K562 (cell line): ENCODE measurements around the gene TPX2. TPM values are rescaled to one million over a fixed set of nuclear protein-coding genes. Genes with fewer than 3 reads are reported as not detected.

Source experiments
- ATAC-seq: fragments of 200-7000 bp; cut with Tn5 transposase; 3 replicates; pipeline ENCODE4 v1.9.1; 2020; ENCODE audit warnings: moderate library complexity
- BruUV-seq: library from RNA; stranded (reverse); fragments of 400-500 nt; replicated peaks from 2 replicates; lab custom pipeline; 2021; lab: Mats Ljungman, UMichigan
- CTCF ChIA-PET: fragments of 300-600 bp; formaldehyde crosslinking; extraction: SDS; loops from one replicate; lab custom pipeline; 2021; ENCODE audit warnings: low intra/inter-chr PET ratio; lab: Yijun Ruan, JAX
- POLR2A ChIA-PET: fragments of 300-600, 350-650 bp; sonication (Branson Sonifier 250); formaldehyde crosslinking; extraction: SDS; loops from one replicate; lab custom pipeline; 2021; ENCODE audit warnings: antibody characterized with exemption, inconsistent platforms; lab: Yijun Ruan, JAX
- DNase-seq, 4 experiments: peaks; one replicate each; pipeline versions ENCODE4 v3.0.0 to v3.0.0-alpha.2; 2011 to 2018; ENCODE audit warnings: low spot score in 3 of 4, mixed read lengths in 3 of 4; ENCODE audit errors: extremely low read depth in 1 of 4
- FAIRE-seq: peaks from 2 replicates; lab custom pipeline; 2011; peaks lifted over from hg19 to GRCh38; lab: Jason Lieb, UNC
- H2AFZ ChIP-seq: 2 replicates; pipeline ENCODE4 v1.6.0; 2011; ENCODE audit warnings: low read depth, low read length, control low read depth, inconsistent platforms
- H3K27ac ChIP-seq: fragments of 200-600 bp; 3 replicates; pipeline ENCODE4 v1.8.0; 2011; ENCODE audit warnings: low read depth, mild to moderate bottlenecking, control low read depth, inconsistent platforms, low read length, moderate library complexity, mixed read lengths; ENCODE audit errors: extremely low read depth
- H3K27me3 ChIP-seq, 2 experiments: fragments of 300-600 bp in 1 of 2; 2 replicates in 1 of 2; 3 replicates in 1 of 2; pipeline versions ENCODE4 v1.6.0 to v1.8.0; 2011; ENCODE audit warnings: inconsistent platforms in 2 of 2, low read length in 2 of 2, mild to moderate bottlenecking in 1 of 2, mixed read lengths in 1 of 2, moderate library complexity in 1 of 2; ENCODE audit not compliant: control insufficient read depth in 2 of 2, insufficient read depth in 2 of 2
- H3K36me3 ChIP-seq: fragments of 300-600 bp; 3 replicates; pipeline ENCODE4 v1.8.0; 2011; ENCODE audit warnings: mild to moderate bottlenecking, low read length, inconsistent platforms; ENCODE audit not compliant: control insufficient read depth, insufficient read depth
- H3K4me1 ChIP-seq, 2 experiments: fragments of 200-600 bp in 1 of 2; replicated peaks in 1 of 2; 2 replicates in 1 of 2; 3 replicates in 1 of 2; pipeline versions ENCODE4 v1.5.1 to v1.8.0; 2011; ENCODE audit warnings: inconsistent platforms in 2 of 2, low read length in 2 of 2, mild to moderate bottlenecking in 1 of 2, mixed read lengths in 1 of 2, moderate library complexity in 1 of 2; ENCODE audit not compliant: control insufficient read depth in 2 of 2, insufficient read depth in 2 of 2
- H3K4me2 ChIP-seq: 2 replicates; pipeline ENCODE4 v1.6.1; 2011; ENCODE audit warnings: low read length, control low read depth, inconsistent platforms, mixed read lengths; ENCODE audit not compliant: insufficient read depth
- H3K4me3 ChIP-seq: fragments of 200-600 bp; sonication (generic), shearing (Covaris generic); 2 replicates; pipeline ENCODE4 v1.5.1; 2016; ENCODE audit warnings: control low read depth, inconsistent platforms
- H3K79me2 ChIP-seq: fragments of 200-600 bp; 3 replicates; pipeline ENCODE4 v1.8.0; 2011; ENCODE audit warnings: low read length, inconsistent platforms; ENCODE audit not compliant: control insufficient read depth, insufficient read depth
- H3K9ac ChIP-seq, 2 experiments: 2 replicates each; pipeline versions ENCODE4 v1.6.0 to v1.6.1; 2011; ENCODE audit warnings: low read depth in 2 of 2, low read length in 2 of 2, control low read depth in 1 of 2, inconsistent platforms in 1 of 2, mild to moderate bottlenecking in 1 of 2, mixed read lengths in 1 of 2; ENCODE audit not compliant: insufficient read depth in 1 of 2
- H3K9me1 ChIP-seq: one replicate; pipeline ENCODE4 v1.6.0; 2011; ENCODE audit warnings: inconsistent platforms, mild to moderate bottlenecking, low read length, moderate library complexity; ENCODE audit not compliant: control insufficient read depth, insufficient read depth
- H3K9me3 ChIP-seq: replicated peaks from 2 replicates; pipeline ENCODE4 v1.5.1; 2011; ENCODE audit warnings: low read depth, low read length, inconsistent platforms; ENCODE audit not compliant: control insufficient read depth, insufficient read depth
- H4K20me1 ChIP-seq: replicated peaks from 2 replicates; pipeline ENCODE4 v1.6.1; 2011; ENCODE audit warnings: low read length, inconsistent platforms, mixed read lengths; ENCODE audit not compliant: control insufficient read depth, insufficient read depth
- JUN ChIP-seq, 2 experiments: sonication (generic) in 1 of 2; formaldehyde crosslinking in 1 of 2; IDR thresholded peaks; 2 replicates each; pipeline versions ENCODE4 v1.6.1 to v1.8.0; 2012 to 2022; ENCODE audit warnings: borderline replicate concordance in 2 of 2, mild to moderate bottlenecking in 2 of 2, improper control_type of control experiment in 1 of 2, low read depth in 1 of 2, low read length in 1 of 2, missing genetic modification reagents in 1 of 2
- JUND ChIP-seq, 2 experiments: IDR thresholded peaks; 2 replicates in 1 of 2; 3 replicates in 1 of 2; pipeline ENCODE4 v1.6.1; 2011; ENCODE audit warnings: borderline replicate concordance in 2 of 2, low read depth in 2 of 2, low read length in 2 of 2, improper control_type of control experiment in 1 of 2, missing biosample characterization in 1 of 2, missing genetic modification characterization in 1 of 2, missing genetic modification reagents in 1 of 2
- NFIC ChIP-seq: fragments of 450-650 bp; IDR thresholded peaks from 2 replicates; pipeline ENCODE4 v1.6.1; 2017; ENCODE audit warnings: mild to moderate bottlenecking, inconsistent platforms
- NR2F6 ChIP-seq: fragments of 450-650 bp; formaldehyde crosslinking; IDR thresholded peaks from 2 replicates; pipeline ENCODE4 v1.4.0; 2020; ENCODE audit warnings: mild to moderate bottlenecking
- WGBS: fragments of 100-300 bp; shearing (Covaris generic); methylation state at CpG from one replicate; pipeline ENCODE4 v1.1.6; 2016; ENCODE audit warnings: low coverage, mixed read lengths; ENCODE audit not compliant: insufficient coverage; ENCODE audit errors: missing lambda C conversion rate; 5-methylcytosine and 5-hydroxymethylcytosine counted together
- in situ Hi-C: fragments of 300-500 bp; cut with MboI; formaldehyde crosslinking; loops from 4 replicates; pipeline ENCODE4 v1.15.0; 2018; ENCODE audit warnings: inconsistent platforms, mixed read lengths
- intact Hi-C: fragments of 100-400 bp; cut with micrococcal nuclease; formaldehyde crosslinking; loops from 2 replicates; pipeline ENCODE4 v1.14.2; 2022
- polyA plus RNA-seq, 8 experiments: library from polyadenylated mRNA; depleted of rRNA in 4 of 8; stranded (reverse) in 5 of 8; unstranded in 3 of 8; fragments of >200 nt; fragmentation: Nextera tagmentation in 2 of 8; fragmentation: Illumina TruSeq in 1 of 8; extraction: Ambion mirVana in 2 of 8; extraction: Trizol in 1 of 8; gene quantifications; 2 replicates each; pipeline versions ENCODE4 v1.2.1 to v1.2.3, GENCODE V29; 2011 to 2014; ENCODE audit warnings: inconsistent platforms in 1 of 8, missing spikeins in 1 of 8
- total RNA-seq, 7 experiments: library from RNA; depleted of rRNA in 6 of 7; stranded (reverse); fragments of >200 nt in 6 of 7; fragmentation: Illumina TruSeq in 2 of 7; extraction: Trizol in 2 of 7; gene quantifications; 2 replicates each; pipeline versions ENCODE4 v1.2.1 to v1.2.3, GENCODE V29; 2011 to 2021; ENCODE audit warnings: low replicate concordance in 1 of 7

TPX2 gene
- total and polyA plus RNA-seq, 9 of the 15 experiments (the other 6 are each of a cell fraction or from before 2014, with no cell fraction given), result 48.0 to 241 (median 133) TPM

DNA sequence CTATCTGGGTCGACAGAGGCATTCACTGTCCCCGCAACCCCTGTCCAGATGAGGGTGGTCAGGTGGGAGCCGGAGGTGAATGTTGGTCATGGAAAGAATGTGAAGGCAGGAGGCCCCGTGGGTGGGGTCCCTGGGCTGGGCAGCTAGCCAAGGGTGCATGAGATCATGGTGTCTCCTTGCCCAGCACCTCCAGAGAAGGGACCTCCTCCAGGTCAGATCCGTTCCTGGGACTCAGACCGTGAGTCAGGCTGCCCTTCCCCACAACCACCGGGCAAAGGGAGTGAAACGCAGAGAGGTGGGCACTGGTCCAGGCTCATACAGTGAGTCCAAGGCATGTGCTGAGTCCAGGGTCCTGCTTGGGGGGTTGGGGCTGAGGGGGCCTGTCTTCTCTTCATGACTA lies 102.8 kb downstream of the TPX2 start:
- Histone ChIP-seq H3K9ac (peak overlapping the region in 1 of 2 experiments; percentile 73; a peak in 2 of 4 replicates), H4K20me1 (peaks cover 5% of the 10 kb centered on the region; the same call in 1 of the 2 replicates), H3K27me3 (no peaks in the 10 kb centered on the region; a peak in 1 of 5 replicates), H3K79me2 (no peaks in the 10 kb centered on the region), H3K27ac (no peak overlapping the region), H3K9me1 (no peaks in the 10 kb centered on the region), H3K4me2 (no peak overlapping the region), H3K36me3 (no peaks in the 10 kb centered on the region), H3K4me1 (peaks cover 19 to 48% of the 10 kb centered on the region in 2 experiments), H3K4me3 (no peak overlapping the region), H3K9me3 (no peaks in the 10 kb centered on the region), H2AFZ (no peak overlapping the region)
- BruUV-seq, result no TSS peak
- CTCF ChIA-PET, result no interaction called here
- WGBS, result 20% methylated on average over 8 of the region's 8 CpGs
- DNase-seq (peak; percentile 37 to 75 (median 55)), ATAC-seq (no peak), FAIRE-seq (no peak)
- TF ChIP-seq NFIC (peak; percentile 70), JUND (IDR thresholded peaks at IDR 0.05; ENCODE audit: borderline replicate concordance, low read depth, low read length) (peak; percentile 35; the same call in 1 of the 2 replicates), JUND (tag; IDR thresholded peaks at IDR 0.05; ENCODE audit: borderline replicate concordance, low read depth, low read length) (no peak), JUN (IDR thresholded peaks at IDR 0.05; ENCODE audit: borderline replicate concordance, low read depth, low read length) (no peak), JUN (CRISPR knock-in tag; IDR thresholded peaks at IDR 0.05; ENCODE audit: borderline replicate concordance) (no peak), NR2F6 (CRISPR knock-in tag) (no peak)
- intact Hi-C loops (no loop called here), in situ Hi-C loops (loop anchor here (25.0 kb wide), 1 partner anchor 820 kb away; the partner anchor contains the start of gene C20orf203)
- POLR2A ChIA-PET, result no interaction called here
